ENCODE results near the gene LRRTM3.

LRRTM3 gene

GRCh38 chr10:66925896-66926715, at the start of gene LRRTM3:
Gene LRRTM3, plus strand, starts transcription at chr10:66926036.
- peak; percentile 26 for FAIRE-seq
- peak; percentile 67 for DNase-seq (ENCODE audit: insufficient read length, low spot score)

- FAIRE-seq (no peak), DNase-seq (ENCODE audit: insufficient read length, low spot score) (no peak)
These were observed 48.5 kb upstream of the LRRTM3 start for GRCh38 chr10:66877361-66877760.

GRCh38 chr10:66880292-66880691, 45.5 kb upstream of the LRRTM3 start:
- no peak for FAIRE-seq

GRCh38 chr10:66880826-66881225, 45.0 kb upstream of the LRRTM3 start:
- DNase-seq (ENCODE audit: insufficient read length, low spot score) (no peak), FAIRE-seq (no peak)

More at GRCh38 chr10:66880292-66880691, 45.5 kb upstream of the LRRTM3 start:
- no peak for DNase-seq (ENCODE audit: insufficient read length, low spot score)

- DNase-seq (ENCODE audit: insufficient read length, low spot score), result no peak
- no peak for FAIRE-seq
These were observed 44.0 kb upstream of the LRRTM3 start for GRCh38 chr10:66881814-66882213.

GRCh38 chr10:66882271-66882670, 43.6 kb upstream of the LRRTM3 start:
- DNase-seq (ENCODE audit: insufficient read length, low spot score) (no peak), FAIRE-seq (no peak)

- DNase-seq (ENCODE audit: insufficient read length, low spot score) (no peak), FAIRE-seq (no peak)
These were observed 39.0 kb upstream of the LRRTM3 start for GRCh38 chr10:66886848-66887247.

GRCh38 chr10:66888237-66888636, 37.6 kb upstream of the LRRTM3 start:
- no peak for FAIRE-seq
- DNase-seq (ENCODE audit: insufficient read length, low spot score), result no peak

GRCh38 chr10:66892871-66893270, 33.0 kb upstream of the LRRTM3 start:
- FAIRE-seq, result no peak
- no peak for DNase-seq (ENCODE audit: insufficient read length, low spot score)

GRCh38 chr10:66910671-66911070, 15.2 kb upstream of the LRRTM3 start:
- FAIRE-seq, result no peak

GRCh38 chr10:66916030-66916429, 9.8 kb upstream of the LRRTM3 start:
- FAIRE-seq, result no peak
- DNase-seq (ENCODE audit: insufficient read length, low spot score), result no peak

More at GRCh38 chr10:66910671-66911070, 15.2 kb upstream of the LRRTM3 start:
- no peak for DNase-seq (ENCODE audit: insufficient read length, low spot score)

GRCh38 chr10:66917104-66917503, 8.7 kb upstream of the LRRTM3 start:
- DNase-seq (ENCODE audit: insufficient read length, low spot score) (peak; percentile 27), FAIRE-seq (no peak)

- FAIRE-seq (no peak), DNase-seq (ENCODE audit: insufficient read length, low spot score) (no peak)
These were observed 6.6 kb upstream of the LRRTM3 start for GRCh38 chr10:66919248-66919647.

GRCh38 chr10:66924674-66925345, 1.0 kb upstream of the LRRTM3 start:
- FAIRE-seq (no peak), DNase-seq (ENCODE audit: insufficient read length, low spot score) (no peak)

- DNase-seq (ENCODE audit: insufficient read length, low spot score), result no peak
- no peak for FAIRE-seq
These were observed 463 bp upstream of the LRRTM3 start for GRCh38 chr10:66925373-66925772.

GRCh38 chr10:66926841-66927240, 1.0 kb downstream of the LRRTM3 start:
- DNase-seq (ENCODE audit: insufficient read length, low spot score) (no peak), FAIRE-seq (no peak)

GRCh38 chr10:66927251-66927935, 1.6 kb downstream of the LRRTM3 start:
- DNase-seq (ENCODE audit: insufficient read length, low spot score), result no peak
- FAIRE-seq, result no peak

GRCh38 chr10:66927971-66928770, 2.3 kb downstream of the LRRTM3 start:
- FAIRE-seq (no peak), DNase-seq (ENCODE audit: insufficient read length, low spot score) (peak; percentile 35)

GRCh38 chr10:66928776-66929175, 2.9 kb downstream of the LRRTM3 start:
- no peak for FAIRE-seq
- DNase-seq (ENCODE audit: insufficient read length, low spot score), result no peak

- DNase-seq (ENCODE audit: insufficient read length, low spot score) (no peak), FAIRE-seq (no peak)
These were observed 3.5 kb downstream of the LRRTM3 start for GRCh38 chr10:66929375-66929774.
